ENCODE results near the gene AUTS2. TPM values are rescaled to one million over a fixed set of nuclear protein-coding genes. Genes with fewer than 3 reads are reported as not detected.

AUTS2 gene
- polyA plus RNA-seq, 1 donor: 80.7 TPM

DNA sequence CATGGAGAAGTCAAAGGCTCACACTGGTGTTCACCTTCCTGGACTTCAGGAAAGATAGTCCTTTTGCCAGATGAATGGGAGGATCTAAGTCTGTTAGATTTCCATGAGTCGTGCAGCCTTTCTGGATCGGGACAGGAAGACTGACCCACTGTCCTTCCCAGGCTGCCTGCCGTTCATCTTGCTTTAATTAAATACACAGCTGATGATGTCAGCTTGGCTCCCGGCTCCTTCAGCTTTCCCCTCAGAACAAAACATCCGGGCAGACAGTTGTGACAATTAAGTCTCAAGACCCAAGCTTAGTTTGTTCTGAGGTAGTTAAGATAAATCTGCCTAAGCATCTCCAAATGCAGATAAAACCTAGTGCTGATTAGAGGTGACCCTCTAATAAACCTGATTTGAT lies 58.6 kb downstream of the AUTS2 start:
- no peak for DNase-seq (ENCODE audit: low read depth)

- DNase-seq (ENCODE audit: low read depth): no peak
Observed at GRCh38 chr7:69657331-69657730, 59.1 kb downstream of the AUTS2 start.

DNA sequence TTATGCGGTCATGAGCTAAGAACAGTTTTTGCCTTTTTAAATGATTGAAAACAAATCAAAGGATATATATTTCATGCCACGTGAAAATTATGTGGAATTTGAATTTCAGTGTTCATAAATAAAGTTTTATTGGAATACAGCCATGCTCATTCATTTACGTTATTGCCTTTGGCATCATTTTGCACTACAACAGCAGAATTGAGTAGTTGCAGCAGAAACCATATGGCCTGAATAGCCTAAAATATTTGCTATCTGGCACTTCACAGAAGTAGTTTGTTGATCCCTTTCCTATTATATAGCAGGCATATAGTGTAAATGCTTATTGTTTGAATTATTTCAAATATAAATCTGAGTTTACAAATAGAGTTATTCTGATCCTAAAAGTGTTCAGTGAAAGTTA lies 59.7 kb downstream of the AUTS2 start:
- DNase-seq (ENCODE audit: low read depth): no peak

GRCh38 chr7:69659983-69660382 lies 61.7 kb downstream of the AUTS2 start:
- no peak for DNase-seq (ENCODE audit: low read depth)

DNA sequence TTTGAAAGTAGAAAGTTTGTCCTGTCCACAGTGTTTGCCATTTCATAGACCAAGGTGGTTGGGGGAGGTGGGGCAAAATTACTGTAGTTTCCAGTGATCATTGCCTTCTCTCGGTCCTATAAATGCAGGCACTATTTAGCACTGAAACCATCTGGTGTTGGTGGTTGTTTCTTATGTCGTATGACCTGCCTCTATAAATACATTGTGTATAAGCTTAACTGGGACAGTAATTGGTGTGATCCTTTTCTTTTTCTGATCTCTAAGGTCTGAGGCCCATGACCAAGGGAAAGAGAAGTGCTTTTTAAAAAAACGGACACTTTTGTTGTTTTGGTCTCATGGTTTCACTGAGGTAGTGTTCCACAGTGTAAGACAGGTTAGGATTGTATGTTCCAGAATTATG lies 63.1 kb downstream of the AUTS2 start:
- no peak for DNase-seq (ENCODE audit: low read depth)

- DNase-seq (ENCODE audit: low read depth): no peak
Observed at GRCh38 chr7:69663911-69664832, 65.9 kb downstream of the AUTS2 start.

GRCh38 chr7:69665369-69665768 lies 67.1 kb downstream of the AUTS2 start:
- DNase-seq (ENCODE audit: low read depth): no peak

GRCh38 chr7:69668339-69668870 lies 70.1 kb downstream of the AUTS2 start:
- no peak for DNase-seq (ENCODE audit: low read depth)

GRCh38 chr7:69670701-69671100 lies 72.4 kb downstream of the AUTS2 start:
- DNase-seq (ENCODE audit: low read depth): no peak

DNA sequence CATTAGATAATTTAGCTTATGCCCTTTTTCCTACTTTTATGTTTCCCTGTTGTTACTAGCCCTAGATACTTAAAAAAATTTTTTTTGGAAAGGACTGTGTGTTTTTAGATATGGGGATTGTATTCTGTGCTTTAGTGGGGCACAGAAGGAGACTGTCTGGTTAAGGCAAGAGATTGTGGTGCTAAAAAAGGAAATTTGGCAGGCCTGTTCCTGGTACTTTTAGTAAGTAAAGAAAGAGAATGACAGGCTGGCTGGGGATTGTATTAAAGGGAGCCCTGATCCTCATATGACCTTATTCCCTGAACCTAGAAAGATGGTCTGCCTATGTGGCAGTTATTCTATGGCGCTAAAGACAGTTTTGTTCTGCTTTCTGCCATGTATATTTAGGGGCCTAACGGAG lies 74.8 kb downstream of the AUTS2 start:
- no peak for DNase-seq (ENCODE audit: low read depth)

GRCh38 chr7:69674701-69675182 lies 76.5 kb downstream of the AUTS2 start:
- DNase-seq (ENCODE audit: low read depth): no peak

- DNase-seq (ENCODE audit: low read depth): no peak
Observed at GRCh38 chr7:69676247-69676646, 78.0 kb downstream of the AUTS2 start.

GRCh38 chr7:69677054-69677852 lies 79.0 kb downstream of the AUTS2 start:
- DNase-seq (ENCODE audit: low read depth): no peak

GRCh38 chr7:69677881-69678493 lies 79.7 kb downstream of the AUTS2 start:
- no peak for DNase-seq (ENCODE audit: low read depth)

DNA sequence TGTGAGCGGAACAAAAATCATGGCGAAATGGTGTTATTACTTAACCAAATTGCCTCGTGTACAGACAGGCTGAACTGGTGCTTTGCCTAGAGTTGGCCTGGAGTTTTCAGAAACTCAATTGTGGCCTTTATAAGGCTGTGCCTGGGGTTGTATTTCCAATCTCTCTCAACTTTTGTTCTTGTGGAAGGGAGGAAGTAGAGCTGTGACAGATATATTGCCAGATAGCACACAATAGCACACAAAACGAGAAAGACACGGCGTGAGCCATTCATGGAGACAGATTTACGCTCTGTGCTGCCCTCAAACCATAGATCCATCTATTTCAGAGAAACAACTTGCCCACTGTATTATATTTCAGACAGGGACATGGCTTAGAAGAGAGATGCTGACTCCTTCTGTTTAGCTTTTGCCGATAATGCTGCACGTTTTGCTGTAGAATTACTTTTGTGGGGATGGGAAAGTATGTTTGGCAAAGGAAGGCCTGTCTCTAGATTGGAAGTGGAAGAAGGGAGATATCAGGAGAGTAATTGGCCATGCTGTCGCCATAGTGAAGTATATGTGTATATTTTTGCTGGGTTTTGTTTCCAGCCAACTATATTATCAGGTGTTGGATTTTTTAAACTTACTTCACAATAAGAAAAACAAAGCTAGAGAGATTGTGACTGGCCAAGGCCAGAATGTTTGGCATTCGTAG lies 80.4 kb downstream of the AUTS2 start:
- no peak for DNase-seq (ENCODE audit: low read depth)

DNA sequence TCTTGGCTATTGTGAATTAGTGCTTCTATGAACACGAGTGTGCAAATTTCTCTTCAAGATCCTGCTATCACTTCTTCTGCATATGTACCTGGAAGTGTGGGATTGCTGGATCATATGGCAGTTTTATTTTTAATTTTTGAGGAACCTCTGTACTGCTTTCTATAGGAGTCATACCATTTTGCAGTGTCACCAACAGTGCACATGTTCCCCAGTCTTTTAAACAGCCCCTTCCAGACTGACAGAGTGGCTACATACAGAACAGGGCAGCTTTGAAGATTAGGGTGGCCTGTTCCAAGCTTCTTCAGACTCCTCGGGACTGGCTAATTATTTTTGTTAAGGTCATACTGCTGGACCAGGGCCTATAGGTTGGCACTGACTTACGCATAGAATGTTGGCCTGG lies 82.9 kb downstream of the AUTS2 start:
- no peak for DNase-seq (ENCODE audit: low read depth)

DNA sequence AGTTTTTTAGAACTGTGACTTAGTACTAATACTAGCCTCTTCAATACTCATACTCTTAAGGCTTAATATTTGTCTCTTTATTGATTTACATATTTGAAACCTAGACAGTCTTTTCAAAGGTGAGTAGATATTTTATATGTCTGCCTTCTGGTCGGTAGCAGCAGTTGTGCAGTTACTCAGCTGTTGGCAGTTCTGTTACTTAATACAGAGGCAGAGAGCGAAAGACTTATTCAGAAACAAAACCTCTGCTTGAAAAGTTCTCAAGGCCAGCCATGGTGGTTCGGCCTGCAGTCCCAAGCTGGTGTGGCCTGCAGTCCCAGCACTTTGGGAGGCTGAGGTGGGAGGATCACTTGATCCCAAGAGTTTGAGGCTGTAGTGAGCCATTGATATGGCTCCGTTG lies 84.2 kb downstream of the AUTS2 start:
- DNase-seq (ENCODE audit: low read depth): no peak

GRCh38 chr7:69683002-69683401 lies 84.7 kb downstream of the AUTS2 start:
- no peak for DNase-seq (ENCODE audit: low read depth)

- no peak for DNase-seq (ENCODE audit: low read depth)
Observed at GRCh38 chr7:69684369-69685292, 86.4 kb downstream of the AUTS2 start.

DNA sequence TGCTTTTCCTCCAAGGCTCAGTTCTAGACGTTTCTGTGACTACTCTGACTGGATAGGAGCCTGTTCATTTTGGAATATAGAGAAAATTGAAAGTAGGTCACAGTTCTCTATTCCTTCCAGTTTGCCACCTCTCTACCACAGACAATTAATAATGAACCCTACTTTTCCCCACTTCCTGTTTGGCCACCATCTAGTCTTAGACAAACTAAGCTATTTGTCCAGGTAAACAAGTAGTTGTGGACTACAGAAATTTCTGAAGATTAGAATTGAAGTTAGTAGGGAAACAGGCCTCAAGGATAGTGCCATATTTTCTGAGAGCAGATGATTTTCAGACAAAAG lies 87.0 kb downstream of the AUTS2 start:
- no peak for DNase-seq (ENCODE audit: low read depth)

Measured in forelimb muscle (tissue), 1 donor.